ENCODE results near the gene EHD4.

EHD4 gene

DNA sequence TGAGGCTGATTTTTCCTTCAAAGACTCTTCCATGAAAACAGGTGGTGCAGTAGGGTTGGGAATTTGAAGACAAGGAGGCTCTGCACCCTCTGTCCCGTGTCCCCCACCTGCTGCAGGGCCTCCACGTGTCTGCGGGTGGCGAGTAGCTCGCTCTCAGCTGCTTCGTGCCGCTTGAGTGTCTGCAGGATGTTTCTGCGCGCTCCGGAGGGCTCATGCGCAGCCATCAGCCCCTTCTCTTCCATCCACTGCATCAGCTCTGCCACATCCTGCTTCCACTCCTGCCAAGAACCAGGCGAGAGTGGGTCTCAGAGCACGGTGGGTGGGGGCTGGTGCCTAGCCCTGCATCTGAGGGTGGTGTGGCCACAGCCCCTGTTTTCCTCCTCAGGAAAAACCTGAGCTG lies 96.3 kb downstream of the EHD4 start:
- DNase-seq = no peak

DNA sequence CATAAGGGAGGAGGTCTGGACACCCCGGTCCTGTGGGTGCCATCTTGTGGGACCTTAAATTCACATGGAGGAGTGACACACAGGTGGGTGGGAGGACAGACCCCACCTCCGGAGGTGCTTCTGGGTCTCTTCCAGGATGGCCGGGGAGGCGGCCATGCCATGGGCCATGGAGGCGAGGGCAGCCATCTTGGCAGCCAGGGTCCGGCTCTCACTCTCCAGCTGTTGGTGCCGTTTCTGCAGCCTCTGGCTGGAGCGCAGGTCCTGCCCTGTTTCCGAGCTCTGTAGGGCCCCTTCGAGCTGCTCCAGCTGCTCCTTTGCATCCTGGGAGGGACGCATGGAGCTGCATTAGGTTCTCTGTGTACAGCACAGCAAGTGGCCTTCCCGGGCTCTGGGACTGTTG lies 97.6 kb downstream of the EHD4 start:
- no peak for DNase-seq

DNA sequence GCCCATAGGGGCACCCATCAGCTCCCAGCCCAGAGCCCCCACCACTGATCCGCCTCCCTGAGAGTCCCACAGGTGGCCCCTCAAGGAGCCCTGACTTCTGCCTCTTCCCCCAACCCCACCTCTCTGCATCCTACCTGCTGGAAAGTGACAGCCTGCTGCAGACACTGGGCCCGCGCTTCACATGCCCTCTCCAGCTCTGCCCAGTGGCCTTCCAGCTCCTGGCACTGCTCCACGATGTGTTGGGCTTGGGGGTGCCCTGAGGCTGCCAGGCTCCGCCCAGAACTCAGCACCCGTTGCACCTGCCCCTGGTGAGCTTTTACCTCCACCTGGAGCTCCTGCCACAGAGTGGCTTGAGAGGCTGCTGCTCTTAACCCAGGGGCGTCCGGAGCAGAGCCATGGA lies 98.6 kb downstream of the EHD4 start:
- no peak for DNase-seq

DNA sequence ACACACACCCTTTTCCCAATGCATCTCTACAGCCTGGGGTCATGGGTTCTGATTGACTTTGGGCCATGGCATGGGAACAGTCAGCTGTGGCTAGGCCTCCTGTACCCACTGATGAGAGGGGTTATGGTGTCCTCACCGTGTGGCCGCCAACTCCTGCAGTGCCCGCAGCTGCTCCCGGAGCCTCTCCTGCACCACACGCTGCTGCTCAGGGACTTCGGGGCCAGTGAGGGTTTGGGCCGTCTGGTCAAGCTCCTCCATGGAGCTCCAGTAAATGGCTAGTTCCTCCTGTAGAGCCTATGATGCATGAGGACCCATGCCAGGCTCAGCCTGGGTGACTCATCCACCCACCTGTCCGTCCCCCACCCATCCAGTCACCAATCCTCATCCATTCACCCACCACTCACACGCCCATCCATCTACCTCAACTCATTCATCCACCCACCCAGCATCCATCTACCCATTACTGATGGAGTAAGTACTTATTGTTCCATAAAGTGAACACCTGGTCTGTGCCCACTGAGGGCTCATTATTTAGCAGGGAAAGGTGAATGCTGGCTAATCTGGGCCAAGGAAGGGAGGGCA lies 100.1 kb downstream of the EHD4 start:
- no peak for DNase-seq

DNA sequence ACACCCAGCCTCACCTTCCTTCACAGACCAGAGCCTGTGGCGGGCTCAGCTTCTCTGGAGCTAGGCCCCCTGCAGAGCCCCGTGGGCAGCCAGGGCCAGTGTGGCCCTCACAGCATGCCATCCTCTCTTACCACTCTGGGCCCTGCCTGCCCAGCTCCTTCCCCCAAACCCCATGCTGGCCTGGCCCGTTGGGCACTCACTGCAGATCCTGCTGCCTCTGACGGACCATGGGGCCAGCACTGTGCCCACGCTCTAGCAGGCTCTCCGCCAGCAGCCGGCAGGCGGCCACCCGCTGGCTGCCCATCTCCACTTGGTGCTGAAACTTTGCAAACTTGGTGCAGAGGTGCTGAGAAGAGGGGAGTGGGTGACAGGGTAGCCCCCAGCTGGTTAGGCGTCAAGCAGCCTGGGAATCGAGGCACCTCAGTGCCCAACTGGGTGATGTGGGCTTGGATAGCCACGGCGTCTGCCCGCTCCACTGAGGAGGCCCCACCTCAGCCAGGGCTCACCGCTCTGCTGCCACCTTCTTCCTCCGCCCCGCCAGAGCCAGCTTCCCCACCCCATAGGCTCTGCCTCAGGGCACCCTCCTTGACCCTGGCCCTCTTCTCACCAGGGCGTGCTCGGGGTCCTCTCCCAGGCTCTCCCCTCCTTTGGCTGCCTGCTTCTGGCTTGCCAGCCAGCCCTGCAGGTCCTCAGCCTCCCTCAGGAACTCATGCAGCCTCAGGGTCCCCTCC lies 101.0 kb downstream of the EHD4 start:
- DNase-seq = no peak

DNA sequence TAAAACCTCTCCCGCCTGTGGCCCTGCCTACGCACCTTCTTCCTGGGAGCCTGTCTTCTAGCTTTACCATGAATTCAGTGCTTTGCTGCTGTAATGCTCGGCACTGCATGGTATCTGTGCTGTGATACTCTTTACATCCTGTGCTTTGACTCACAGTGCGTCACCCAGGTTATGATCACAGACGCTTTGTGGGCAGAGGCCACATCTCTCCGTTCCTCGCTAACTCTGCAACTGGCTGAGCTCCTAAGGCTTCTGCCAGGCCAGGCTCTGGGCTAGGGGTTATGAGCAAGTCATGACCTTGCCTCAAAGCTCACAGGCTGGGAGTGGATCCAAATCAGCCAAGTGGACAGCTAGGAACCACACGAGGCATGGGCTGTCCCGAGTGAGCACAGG lies 101.7 kb downstream of the EHD4 start:
- no peak for DNase-seq

DNA sequence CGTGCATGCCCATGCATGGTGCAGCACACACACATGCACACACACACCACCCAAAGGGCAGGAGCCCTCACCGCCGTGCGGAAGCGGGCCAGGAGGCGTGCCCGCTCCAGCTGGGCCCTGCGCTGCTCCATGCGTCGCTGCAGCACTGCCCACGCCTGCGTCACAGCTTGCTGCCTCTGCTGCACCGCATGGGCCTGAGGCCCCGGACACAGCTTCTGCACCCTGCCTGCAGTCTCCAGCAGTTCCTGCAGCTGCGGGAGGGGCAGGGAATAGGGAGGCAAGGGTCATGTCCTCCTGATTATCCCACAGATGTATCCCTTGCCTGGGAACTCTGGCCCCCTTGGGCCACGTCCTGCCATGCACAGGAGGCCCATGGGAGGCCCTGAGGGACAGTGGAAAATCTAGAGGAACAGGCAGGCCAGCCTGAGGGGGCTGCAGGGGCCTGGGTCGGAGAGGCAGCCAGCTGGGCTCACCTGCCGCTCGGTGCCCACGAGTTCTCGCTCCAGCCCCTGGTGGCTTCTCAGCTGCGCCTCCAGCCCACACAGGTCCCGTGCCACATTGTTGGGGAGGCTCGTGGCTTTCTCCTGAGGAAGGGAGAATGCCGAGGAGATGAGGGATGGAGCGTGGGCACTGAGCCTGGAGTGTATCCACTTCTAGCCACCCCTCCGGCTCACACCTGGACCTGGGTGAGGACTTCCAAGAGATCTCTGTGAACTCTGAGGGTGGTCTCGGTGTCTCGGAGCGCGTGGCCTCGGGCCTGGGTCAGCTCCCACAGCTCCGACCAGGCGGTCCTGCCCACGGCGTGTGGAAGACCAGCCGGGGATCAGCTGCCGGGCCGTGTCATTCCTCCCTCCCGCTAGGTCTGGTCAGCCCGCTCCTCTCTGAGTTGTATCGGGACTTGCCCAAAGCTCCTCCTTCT lies 102.3 kb downstream of the EHD4 start:
- no peak for DNase-seq

DNA sequence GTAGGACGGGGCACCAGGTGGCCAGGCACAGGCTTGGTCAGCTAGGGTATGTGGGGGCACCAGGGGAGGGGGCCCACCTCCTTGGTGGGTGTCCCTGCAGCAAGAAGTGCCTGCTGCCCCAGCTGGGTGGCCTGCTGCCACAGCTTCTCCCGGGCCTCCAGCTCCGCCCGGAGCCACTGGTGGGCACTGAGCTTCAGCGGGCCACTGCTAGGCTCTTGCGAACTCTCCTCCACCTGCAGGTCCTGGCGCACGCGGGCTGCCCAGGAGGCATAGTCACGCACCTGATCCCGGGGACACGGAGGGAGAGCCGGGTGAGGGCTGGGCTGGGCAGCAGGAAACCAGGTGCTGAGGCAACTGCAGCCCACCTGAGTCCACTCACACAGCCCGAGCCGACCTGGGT lies 104.0 kb downstream of the EHD4 start:
- no peak for DNase-seq

DNA sequence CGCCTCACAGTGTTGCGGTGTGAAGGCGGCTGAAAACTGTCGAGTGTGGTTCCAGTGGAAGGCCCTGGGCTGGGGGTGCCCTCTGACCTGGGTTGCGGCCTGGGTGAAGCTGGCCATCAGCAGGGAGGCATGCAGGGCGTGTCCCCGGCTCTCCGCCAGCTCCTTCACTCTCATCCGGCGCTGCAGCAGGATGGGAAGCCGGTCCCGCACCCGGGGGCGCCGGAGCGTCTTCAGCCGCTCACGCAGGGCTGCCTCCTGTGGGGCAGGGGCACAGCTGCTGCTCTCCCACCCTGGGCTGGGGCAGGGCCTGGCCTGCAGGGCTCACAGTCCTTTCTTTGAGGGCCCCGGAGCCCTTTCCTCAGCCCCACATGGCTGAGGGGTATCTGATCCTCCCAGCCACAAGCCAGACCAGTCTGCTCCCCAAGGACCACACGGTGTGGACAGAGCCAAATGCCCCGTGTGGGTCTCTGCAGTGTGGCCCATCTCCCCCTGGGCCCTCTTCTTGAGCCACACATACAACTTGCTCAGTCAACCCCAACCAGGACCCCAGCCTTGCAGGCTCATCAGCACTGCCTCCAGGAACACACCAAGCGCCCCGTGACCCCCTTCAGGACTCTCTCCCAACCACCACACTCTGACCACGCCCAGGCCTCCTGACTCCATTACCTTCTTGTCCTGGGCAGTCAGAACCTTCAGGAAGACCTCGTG lies 105.3 kb downstream of the EHD4 start:
- DNase-seq = no peak

DNA sequence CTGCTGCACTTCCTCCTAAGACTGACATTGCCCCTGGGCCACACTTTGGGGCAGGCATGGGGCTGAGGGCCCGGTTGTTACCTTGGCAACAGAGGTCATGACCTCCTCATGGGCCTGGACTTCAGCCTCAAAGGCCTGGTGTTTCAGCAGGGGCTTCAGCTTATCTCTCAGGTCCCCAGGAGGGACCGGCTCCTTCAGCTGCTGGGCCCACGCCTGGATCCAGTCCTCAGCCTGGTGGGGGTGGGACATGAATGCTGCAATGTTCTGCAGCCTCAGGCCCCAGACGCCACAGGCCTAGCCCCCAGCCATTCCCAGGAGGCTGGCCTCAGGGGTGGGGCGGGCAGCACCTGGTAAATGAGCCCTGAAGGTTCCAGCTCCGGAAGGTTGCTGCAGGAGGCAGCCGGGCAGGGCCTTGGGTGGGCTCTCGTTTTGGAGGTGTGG lies 106.1 kb downstream of the EHD4 start:
- DNase-seq = no peak

DNA sequence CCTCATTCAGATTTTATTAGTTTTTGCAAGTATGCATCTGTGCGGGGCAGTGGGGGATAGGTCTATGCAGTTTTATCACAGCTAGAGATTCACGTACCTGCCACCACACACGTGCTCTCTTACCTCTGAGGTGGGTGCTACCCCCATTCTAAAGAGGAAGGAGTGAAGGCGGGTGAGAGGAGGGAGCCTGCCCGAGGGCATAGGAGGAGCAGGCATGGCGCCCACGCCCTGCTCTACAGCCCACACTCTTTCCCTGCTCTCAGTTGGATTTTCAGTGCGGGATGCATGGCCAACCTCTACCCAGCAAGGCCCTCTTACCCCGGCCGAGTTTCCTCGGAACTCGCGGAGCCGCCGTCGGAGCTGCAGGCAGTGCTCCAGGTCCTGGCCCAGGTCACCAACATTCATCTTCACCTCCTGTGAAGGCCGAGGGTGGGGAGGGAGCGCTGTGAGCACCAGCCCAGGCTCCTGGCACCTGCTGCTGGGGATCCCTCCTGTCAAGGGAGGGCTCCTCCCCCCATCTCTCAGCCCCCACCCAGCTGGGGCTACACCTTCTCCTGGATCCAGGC lies 106.8 kb downstream of the EHD4 start:
- no peak for DNase-seq

DNA sequence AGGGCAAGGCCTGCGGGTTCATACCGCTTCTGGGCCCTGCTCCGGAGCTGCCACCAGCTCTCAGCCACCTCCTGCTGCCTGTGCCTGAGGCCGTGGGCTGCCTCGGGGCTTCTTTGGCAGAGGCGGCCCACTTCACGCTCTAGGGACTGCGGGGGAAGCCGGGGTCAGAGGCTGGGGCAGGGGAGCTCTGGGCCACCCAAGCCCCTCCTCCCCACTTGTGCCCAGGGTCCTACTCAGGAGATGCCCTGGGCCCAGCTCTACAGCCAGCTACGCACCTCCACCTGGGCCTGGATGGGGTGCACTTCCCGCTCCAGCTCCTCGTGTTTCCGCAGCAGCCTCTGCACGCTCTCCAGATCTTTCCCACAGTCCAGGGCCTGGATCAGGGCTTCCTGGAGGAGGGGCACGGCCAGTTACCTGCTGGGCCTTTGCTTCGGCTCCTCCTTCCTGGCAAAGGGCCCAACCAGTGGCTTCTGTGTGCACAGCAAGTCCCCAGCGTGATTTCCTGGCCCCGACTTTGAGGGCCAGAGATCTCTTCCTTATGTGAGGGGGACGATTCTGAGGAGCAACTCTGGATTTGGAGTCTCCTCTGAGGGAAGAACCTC lies 109.7 kb downstream of the EHD4 start:
- no peak for DNase-seq

DNA sequence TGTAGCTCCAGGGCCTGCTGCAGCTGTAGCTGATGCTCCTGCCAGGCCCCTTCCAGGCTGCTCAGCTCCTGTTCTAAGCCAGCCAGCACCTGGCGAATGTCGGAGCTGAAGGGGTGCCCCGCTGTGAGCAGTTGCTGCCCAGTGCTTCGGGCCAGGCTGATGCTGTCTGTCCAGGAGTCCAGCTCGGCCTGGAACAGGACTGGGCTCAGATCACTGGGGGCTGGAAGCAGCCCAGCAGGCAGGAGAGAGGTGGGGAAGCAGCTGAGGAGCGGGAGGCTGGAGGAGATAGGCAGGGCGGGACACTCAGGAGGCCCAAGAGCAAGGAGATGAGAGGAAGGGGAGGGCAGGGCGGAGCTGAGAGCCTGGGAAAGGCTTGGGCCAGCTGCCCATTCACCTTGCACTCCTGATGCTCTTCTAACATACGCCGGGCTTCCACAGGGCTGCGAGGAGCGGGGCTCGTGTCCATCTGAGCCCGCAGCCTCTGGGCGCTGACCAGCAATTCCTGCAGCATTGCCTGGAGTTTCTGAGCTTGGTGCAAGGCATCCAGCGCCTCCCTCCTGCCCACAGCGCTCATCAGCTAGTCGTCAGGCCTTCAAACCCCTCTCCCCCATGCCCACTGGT lies 110.5 kb downstream of the EHD4 start:
- DNase-seq = no peak

DNA sequence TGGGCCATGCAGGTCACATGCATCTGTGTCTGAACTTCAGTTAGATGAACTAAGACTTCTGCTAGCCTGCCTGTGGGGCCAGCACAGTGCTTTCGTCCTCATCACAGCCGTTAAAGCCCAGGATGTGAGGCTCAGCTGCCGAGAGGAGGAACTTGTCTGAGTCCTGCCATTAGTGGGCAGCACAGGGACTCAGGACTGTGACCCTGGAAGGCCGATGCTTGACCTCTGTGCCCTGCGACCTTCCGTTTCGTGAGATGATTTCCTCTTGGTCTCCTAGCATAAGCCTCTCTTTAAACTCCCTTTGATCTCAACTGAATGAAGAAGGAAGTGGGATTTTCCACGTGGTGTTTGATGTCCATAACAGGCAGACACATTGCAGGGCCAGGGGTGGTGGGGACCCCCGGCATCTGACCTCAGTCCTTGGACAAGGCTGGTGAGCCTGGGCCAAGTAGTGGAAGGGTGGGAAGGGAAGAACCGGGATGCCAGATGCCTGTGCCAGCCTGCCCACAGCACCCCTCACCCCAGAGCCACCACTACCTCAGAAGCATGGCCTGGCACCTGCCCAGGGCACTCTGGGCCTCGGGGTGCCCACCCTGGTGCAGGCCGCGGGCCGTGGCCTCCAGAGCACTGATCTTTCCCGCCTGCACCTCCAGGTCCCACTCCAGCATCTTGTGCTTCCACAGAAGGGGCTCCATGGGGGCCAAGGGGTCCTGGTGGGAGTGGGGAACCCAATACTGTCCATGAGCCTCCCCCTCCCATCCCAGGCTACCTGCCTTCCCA lies 112.1 kb downstream of the EHD4 start:
- DNase-seq = no peak

DNA sequence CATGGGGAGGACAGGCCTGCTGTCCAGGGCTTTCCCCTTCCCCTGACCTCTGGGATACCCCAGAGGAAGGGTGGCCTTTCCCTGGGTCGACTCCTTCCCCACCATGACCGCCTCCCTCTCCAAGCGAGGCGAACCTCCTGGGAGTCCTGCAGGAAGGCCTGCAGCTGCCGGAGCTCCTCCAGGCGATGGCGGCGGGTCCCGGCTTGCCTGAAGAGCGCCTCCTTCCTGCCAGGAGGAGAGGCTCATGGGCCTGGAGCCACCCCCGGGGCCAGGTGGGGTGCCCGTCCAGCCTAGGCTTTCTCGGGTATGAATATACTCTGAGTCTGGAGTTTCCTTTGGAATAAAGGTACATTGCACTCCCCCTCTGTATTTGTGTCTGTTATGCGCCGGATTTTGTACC lies 113.6 kb downstream of the EHD4 start:
- DNase-seq = no peak

DNA sequence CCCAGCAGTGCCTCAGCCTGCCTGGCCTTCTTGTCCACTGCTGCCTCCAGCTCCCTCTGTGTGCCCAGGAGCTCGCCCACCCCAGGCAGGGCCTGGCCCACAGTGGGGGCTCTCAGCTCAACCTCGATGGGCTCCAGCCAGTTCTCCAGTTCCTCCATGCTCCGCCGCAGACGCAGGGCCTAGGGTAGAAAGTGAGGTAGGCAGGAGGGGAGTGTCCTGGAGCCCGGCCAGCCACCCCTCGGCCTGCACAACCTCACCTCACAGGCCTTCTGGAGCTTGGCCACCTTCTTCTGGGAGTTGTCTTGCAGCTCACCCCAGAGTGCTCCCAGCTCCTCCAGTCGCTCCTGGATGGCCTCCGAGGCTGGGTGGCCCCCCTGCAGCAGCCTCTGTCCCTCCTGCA lies 115.0 kb downstream of the EHD4 start:
- DNase-seq = no peak

DNA sequence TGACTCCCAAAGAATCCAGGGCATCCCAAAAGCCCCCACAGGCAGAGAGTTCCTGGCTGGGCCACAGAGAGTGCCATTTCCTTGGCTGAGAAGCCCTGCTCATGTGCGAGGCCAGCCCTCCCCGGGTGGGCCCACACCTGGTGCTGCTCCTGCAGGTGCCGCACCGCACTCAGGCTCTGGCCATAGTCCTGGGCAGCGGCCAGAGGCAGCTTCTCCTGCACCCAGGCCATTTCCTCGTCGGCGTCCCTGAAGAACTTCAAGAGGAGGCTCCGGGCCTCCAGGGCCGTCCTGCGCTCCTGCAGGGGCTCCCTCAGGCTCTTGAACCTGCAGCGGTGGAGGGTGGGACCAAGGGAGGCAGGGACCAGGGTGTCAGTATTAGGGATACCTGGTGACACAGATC lies 115.6 kb downstream of the EHD4 start:
- DNase-seq = no peak

DNA sequence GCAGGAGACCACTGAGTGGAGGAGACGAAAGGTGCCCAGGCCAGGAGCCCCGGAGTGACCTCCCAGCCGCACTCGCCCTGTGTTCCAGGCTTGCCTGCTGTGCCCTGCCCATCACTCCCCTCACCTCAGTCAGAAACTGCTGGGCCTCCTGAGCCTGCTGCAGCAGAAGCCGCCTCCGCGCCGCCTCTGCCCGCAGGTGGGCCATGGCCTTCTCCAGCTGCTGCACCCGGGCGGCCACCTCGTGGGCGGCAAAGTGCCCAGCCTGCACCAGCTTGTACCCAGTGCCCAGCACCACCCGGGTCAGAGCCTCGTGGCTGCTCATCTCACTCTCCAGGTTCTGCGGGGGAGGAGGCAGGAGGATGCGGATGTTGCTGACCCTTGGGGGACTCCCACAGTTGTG lies 116.1 kb downstream of the EHD4 start:
- DNase-seq = no peak

DNA sequence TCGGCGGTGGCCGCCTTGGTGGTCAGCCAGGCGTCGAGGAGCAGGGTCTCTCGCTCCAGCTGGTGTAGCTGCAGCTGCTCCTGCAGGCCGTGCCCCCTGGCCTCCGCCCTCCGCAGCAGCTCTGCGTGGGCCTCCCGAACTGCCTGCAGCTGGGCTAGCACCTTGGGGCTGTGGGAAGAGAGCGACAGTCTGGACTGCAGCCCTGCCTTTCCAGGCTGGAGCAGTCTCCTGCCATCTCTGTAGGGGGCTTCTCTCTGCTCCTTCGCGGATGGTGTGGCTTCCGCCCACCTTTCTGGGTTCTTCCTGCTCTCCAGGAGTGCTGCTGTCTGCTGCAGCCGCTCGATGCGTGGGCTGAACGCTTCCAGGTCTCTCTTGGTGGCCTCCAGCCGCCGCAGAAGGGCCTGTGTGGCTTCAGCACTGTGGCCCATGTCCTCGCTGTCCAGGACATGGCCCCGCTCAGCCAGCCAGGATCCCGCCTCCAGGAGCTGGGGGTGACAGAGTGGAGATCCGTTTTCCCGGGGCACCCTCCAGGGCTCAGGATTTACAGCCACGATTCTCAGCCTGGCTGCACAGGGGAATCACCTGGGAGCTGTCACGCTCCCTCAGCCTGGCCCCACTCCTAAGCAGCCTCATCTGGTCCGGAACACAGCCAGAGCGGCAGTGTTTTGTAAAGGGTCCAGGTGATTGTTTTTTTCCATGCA lies 116.9 kb downstream of the EHD4 start:
- no peak for DNase-seq

DNA sequence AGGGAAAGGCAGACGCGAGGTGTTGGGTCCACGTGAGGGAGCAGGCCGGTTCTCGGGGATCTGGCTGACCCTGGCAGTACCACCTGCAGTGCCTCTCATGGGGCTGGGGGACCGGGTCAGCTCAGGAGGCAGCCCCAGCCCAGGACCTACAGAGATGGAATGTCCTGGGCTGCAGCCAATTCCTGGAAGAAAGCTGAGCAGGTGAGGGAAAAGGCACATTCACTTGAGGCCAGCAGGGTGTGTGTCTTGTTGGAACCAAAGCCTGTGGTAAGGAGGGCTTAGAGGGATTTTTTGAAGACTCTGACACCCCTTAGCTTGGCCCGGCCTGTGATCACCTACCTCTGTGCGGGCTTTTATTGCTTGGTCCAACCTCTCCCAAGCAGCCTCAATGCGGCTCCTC lies 117.9 kb downstream of the EHD4 start:
- DNase-seq = no peak

DNA sequence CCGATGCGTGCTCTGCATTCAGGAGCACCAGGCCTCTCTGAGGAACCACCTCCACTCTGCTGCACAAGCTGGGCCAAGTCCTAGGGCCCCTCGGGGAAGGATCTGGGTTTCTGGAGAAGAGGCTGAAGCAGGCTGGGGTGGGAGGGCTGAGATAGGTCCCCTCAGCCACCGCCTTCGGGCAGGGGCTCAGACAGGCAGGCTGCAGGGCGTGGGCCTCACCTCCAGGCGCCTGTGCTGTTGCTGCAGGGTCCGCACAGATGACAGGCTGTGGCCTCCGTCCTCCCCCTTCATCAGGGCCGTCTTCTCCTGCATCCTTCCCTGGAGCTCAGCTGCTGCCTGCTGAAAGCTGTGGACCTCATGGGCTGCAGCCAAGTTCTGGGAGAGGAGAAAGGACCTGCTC lies 118.5 kb downstream of the EHD4 start:
- DNase-seq = no peak

Data from NCI-H1048 (cell line).